ENCODE data around the gene LRRC45. TPM values are rescaled to one million over a fixed set of nuclear protein-coding genes. Genes with fewer than 3 reads are reported as not detected.
A peak's percentile ranks its signal among the peaks of the same experiment; 100 is the strongest.

LRRC45 gene
- total and polyA plus RNA-seq, 2 experiments from 2014 or later, result 16.1 to 40.7 TPM

DNA sequence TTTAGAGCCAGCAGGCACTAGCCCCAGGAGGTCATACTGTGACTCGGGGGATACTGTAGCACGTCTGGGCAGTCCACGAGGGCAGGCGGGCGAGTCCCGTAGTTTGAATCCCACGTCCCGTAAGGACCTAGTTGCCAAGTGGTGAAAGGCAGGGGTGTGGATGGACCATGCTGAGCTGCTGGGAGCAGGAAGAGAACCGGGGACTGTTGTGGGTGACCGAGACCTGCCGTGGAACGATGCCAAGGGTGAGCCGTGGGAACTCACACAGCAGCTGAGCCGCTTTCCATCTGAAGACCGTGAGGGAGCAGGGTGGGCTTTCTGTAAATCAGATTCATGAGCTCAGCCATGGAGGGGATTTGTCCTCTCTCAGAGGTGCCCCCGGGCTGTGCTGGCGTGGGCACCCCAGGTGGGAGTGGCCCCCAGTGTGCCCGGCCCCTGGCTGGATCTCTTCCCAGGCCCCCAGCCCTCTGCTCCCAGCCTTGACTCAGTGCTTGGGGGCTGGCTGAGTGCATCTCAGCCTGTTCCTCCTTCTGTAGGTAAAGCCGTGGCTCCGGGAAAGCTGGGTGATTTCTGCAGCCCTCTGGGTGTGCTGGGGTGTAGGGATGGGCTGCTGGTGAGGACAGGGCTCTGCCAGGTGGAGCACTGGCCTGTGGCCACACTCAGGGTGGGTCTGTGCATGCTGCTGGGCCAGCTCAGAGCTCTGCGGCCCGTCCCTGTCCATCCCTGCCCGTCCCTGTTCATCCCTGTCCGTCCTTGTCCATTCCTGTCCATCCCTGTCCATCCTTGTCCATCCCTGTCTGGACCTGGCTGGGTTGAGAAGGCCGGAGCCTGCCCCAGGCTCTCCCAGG lies 32.0 kb upstream of the LRRC45 start:
- no peak overlapping the region for H3K4me2 ChIP-seq
- H3K27ac Mint-ChIP-seq, result peak overlapping the region; percentile 35; the same call in 1 of the 2 replicates
- no peak for DNase-seq (ENCODE audit: low spot score)
- H3K4me1 ChIP-seq (ENCODE audit: insufficient read depth), result peaks cover 11% of the 10 kb centered on the region; the same call in 1 of the 2 replicates
- no peak overlapping the region for H3K27ac ChIP-seq (ENCODE audit: low read depth)
- no peaks in the 10 kb centered on the region for H3K27me3 ChIP-seq (ENCODE audit: insufficient read depth)
- peaks cover 6% of the 10 kb centered on the region for H4K20me1 ChIP-seq (replicated peaks; ENCODE audit: insufficient read depth)
- H3K79me2 ChIP-seq (replicated peaks; ENCODE audit: insufficient read depth), result no peaks in the 10 kb centered on the region
- no peaks in the 10 kb centered on the region for H3K9me3 Mint-ChIP-seq
- no peak for TF ChIP-seq ZNF114 (CRISPR knock-in tag; IDR thresholded peaks at IDR 0.05)
- no peak for TF ChIP-seq POLR2AphosphoS5 (IDR thresholded peaks at IDR 0.05; ENCODE audit: low read depth)
- TF ChIP-seq ETS1 (IDR thresholded peaks at IDR 0.05), result no peak
- TF ChIP-seq ZNF331 (CRISPR knock-in tag; IDR thresholded peaks at IDR 0.05; ENCODE audit: low read depth), result no peak
- TF ChIP-seq JUNB (IDR thresholded peaks at IDR 0.05; ENCODE audit: unreplicated experiment), result no peak
- TF ChIP-seq CREB1 (CRISPR knock-in tag; IDR thresholded peaks at IDR 0.05; ENCODE audit: low read depth), result no peak
- TF ChIP-seq CTCF (conservative IDR thresholded peaks at IDR 0.05; ENCODE audit: low read depth in 2 of 2), result no peak
- no peak for TF ChIP-seq EZH2 (IDR thresholded peaks at IDR 0.05; ENCODE audit: low read depth, unreplicated experiment)
- TF ChIP-seq NANOG (IDR thresholded peaks at IDR 0.05; ENCODE audit: borderline replicate concordance), result no peak
- TF ChIP-seq STAT1 (IDR thresholded peaks at IDR 0.05; ENCODE audit: unreplicated experiment), result no peak
- no peak for TF ChIP-seq REST (IDR thresholded peaks at IDR 0.05; ENCODE audit: unreplicated experiment)
- ATAC-seq, result peak; percentile 2; the same call in 1 of the 3 replicates
- no peaks in the 10 kb centered on the region for H3K9me2 ChIP-seq (ENCODE audit: insufficient read depth)
- H3K4me1 Mint-ChIP-seq, result peaks cover 27% of the 10 kb centered on the region
- H3K4me3 ChIP-seq, result no peak overlapping the region
- peak overlapping the region; percentile 49; the same call in 1 of the 3 replicates for H3K4me3 Mint-ChIP-seq
- H3F3A ChIP-seq (replicated peaks; ENCODE audit: low read depth), result 0 out of 2 replicates have a peak, but pooled peaks cover 3% of the 10 kb centered on the region
- peaks cover 12% of the 10 kb centered on the region for H3K27me3 Mint-ChIP-seq (ENCODE audit: insufficient read depth, low read depth, poor library complexity)
- H2AFZ ChIP-seq, result no peak overlapping the region
- peaks cover 14% of the 10 kb centered on the region for H3K36me3 Mint-ChIP-seq (ENCODE audit: low read depth)
- no peaks in the 10 kb centered on the region for H3K36me3 ChIP-seq (ENCODE audit: insufficient read depth)
